Heart left ventricle (tissue), 16 donors: ENCODE data around the gene PRR7. TPM values are rescaled to one million over a fixed set of nuclear protein-coding genes. Genes with fewer than 3 reads are reported as not detected.

Source experiments
- ATAC-seq, 4 donors: fragments of 200-7000 bp; cut with Tn5 transposase; one replicate each; pipeline ENCODE4 v1.9.1; 2020 to 2022; ENCODE audit warnings: moderate library complexity in 4 of 4, mild to moderate bottlenecking in 3 of 4, moderate number of reproducible peaks in 1 of 4
- DNase-seq, 5 donors: peaks; one replicate each; pipeline ENCODE4 v3.0.0-alpha.2; 2020
- H3K27ac ChIP-seq, 12 donors: fragments of 200-600 bp; sonication (generic) in 4 of 12; one replicate each; pipeline versions ENCODE4 v1.5.0 to v1.8.0; 2016 to 2022; ENCODE audit warnings: mild to moderate bottlenecking in 2 of 12
- H3K27me3 ChIP-seq, 9 donors: fragments of 200-600 bp; sonication (generic) in 2 of 9; one replicate each; pipeline versions ENCODE4 v1.5.1 to v1.8.0; 2016 to 2022; ENCODE audit warnings: mild to moderate bottlenecking in 3 of 9
- H3K36me3 ChIP-seq, 9 donors: fragments of 200-600 bp; sonication (generic) in 2 of 9; one replicate each; pipeline versions ENCODE4 v1.5.0 to v1.8.0; 2018 to 2022; ENCODE audit warnings: mild to moderate bottlenecking in 2 of 9
- H3K4me1 ChIP-seq, 12 donors: fragments of 200-600 bp; sonication (generic) in 4 of 12; one replicate each; pipeline versions ENCODE4 v1.5.0 to v1.8.0; 2016 to 2022; ENCODE audit warnings: mild to moderate bottlenecking in 3 of 12
- H3K4me3 ChIP-seq, 12 donors: fragments of 200-600 bp; sonication (generic) in 4 of 12; one replicate each; pipeline versions ENCODE4 v1.5.0 to v1.8.0; 2017 to 2022; ENCODE audit warnings: mild to moderate bottlenecking in 9 of 12, moderate library complexity in 4 of 12
- H3K9me3 ChIP-seq, 12 donors: fragments of 200-600 bp; sonication (generic) in 4 of 12; one replicate each; pipeline versions ENCODE4 v1.5.0 to v1.8.0; 2016 to 2022; ENCODE audit warnings: mild to moderate bottlenecking in 1 of 12
- POLR2A ChIP-seq, 2 donors: fragments of 450-650 bp; IDR thresholded peaks; one replicate each; pipeline ENCODE4 v1.6.1; 2017; ENCODE audit warnings: antibody characterized with exemption in 2 of 2, mild to moderate bottlenecking in 2 of 2, moderate library complexity in 2 of 2
- WGBS, 4 donors: extraction: QIAGEN DNeasy Blood & Tissue Kit in 2 of 4; methylation state at CpG; one replicate each; pipeline versions ENCODE4 v1.1.5 to v1.1.7; 2013 to 2018; 5-methylcytosine and 5-hydroxymethylcytosine counted together
- intact Hi-C, 10 donors: fragments of 100-400 bp; cut with DNase I; formaldehyde crosslinking; loops; one replicate each; pipeline versions ENCODE4 v1.11.1 to v1.14.2; 2022
- polyA plus RNA-seq, 2 donors: library from polyadenylated mRNA; stranded (reverse); fragments of 200-250 nt; gene quantifications; one replicate each; pipeline ENCODE4 v1.2.3, GENCODE V29; 2013
- total RNA-seq, 9 donors: library from RNA; depleted of rRNA in 2 of 9; stranded (reverse); fragments of >200 nt in 2 of 9; fragmentation: NEBNext Ultra II Directional in 3 of 9; extraction: Animal tissue kit (Norgen Biotek cat#: 25700) in 3 of 9; gene quantifications; one replicate each; pipeline versions ENCODE4 v1.1.0 to v1.2.4, GENCODE V29; 2016 to 2023
- TF ChIP-seq, protein P1 (sequence below), 12 donors: fragments of 200-600 bp; sonication (generic) in 4 of 12; IDR thresholded peaks; one replicate each; pipeline versions ENCODE4 v1.5.0 to v1.8.0; 2018 to 2022; ENCODE audit warnings: antibody characterized with exemption in 12 of 12, mild to moderate bottlenecking in 5 of 12
- donor health status: ischemic (EF 13 %, LVEDD 7.1; RV severe dilation, severe dysfunction).
- donor health status: healthy with polysubstance abuse.
- donor health status: DM: no; HTN: yes; CAD: no.
- donor health status: DM: no; HTN: no; CAD: no.
- donor health status: ischemic (EF 25% LVEDD 6.9; RV normal size, moderate dysfunction).
- donor health status: ischemic (EF 25% LVEDD 5.7; RV mildly dilated, moderate dysfunction).
- donor health status: healthy.
- donor health status: DM: yes; HTN: yes; CAD: no.
- donor health status: ischemic (EF 35%, LVEDD 5.7; RV mildly dilated, moderate dysfunction).
- donor health status: nonischemic (EF 11% LVEDD 7.7; RV severe dilation, severe dysfunction).
- donor health status: DM: yes; HTN: yes; CAD: no.
- donor health status: PGD.
- donor health status: ischemic (EF 29% LVEDD 5.4; RV normal size, mild dysfunction).
- donor health status: nonischemic (EF 23%, LVEDD 6.1; RV moderate dilation, normal function).

The PRR7 gene
- total and polyA plus RNA-seq, 11 donors = 0.82 to 5.0 (median 1.5) TPM

DNA sequence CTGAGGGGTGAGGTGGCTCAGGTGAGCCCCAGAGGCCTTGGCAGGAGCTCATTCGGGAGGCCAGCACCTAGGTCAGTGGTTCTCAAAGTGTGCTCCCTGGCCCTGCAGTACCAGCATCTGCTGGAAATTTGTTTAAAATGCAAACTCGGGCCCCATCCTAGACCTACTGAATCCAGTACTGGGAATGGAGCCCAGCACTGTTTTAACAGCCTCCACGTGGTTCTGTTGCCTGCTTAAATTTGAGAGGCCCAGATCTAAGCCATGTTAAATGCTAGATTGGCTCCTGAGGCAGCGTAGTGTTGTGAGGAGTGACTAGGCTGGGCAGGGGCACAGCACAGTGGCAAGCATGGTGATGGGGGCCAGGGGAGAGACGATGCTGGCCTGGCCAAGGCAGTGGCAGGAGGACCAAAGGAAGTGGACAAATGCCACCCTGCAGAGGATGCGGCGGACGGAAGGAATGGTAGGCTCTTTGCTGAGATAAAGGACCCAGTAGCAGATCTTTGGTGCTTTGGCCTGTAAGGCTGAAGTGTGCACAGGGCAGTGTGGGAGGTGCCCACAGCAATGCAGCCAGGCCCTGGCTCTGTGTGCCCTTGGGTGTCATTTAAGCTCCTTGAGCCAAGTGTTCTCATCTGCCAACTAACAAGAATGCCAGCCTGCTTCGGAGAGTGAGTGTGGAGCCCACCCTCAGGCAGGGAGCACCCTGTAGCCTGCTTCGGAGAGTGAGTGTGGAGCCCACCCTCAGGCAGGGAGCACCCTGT, 4.2 kb downstream of the PRR7 start:
- H3K4me1 ChIP-seq = peaks cover 2 to 63% (median 34%) of the 10 kb centered on the region in 12 donors
- WGBS, 4 donors = 72 to 79% (median 75%) methylated on average over 9 to 10 of the region's 10 CpGs
- TF ChIP-seq, protein P1, sequence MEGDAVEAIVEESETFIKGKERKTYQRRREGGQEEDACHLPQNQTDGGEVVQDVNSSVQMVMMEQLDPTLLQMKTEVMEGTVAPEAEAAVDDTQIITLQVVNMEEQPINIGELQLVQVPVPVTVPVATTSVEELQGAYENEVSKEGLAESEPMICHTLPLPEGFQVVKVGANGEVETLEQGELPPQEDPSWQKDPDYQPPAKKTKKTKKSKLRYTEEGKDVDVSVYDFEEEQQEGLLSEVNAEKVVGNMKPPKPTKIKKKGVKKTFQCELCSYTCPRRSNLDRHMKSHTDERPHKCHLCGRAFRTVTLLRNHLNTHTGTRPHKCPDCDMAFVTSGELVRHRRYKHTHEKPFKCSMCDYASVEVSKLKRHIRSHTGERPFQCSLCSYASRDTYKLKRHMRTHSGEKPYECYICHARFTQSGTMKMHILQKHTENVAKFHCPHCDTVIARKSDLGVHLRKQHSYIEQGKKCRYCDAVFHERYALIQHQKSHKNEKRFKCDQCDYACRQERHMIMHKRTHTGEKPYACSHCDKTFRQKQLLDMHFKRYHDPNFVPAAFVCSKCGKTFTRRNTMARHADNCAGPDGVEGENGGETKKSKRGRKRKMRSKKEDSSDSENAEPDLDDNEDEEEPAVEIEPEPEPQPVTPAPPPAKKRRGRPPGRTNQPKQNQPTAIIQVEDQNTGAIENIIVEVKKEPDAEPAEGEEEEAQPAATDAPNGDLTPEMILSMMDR (IDR thresholded peaks at IDR 0.05) = no peak
- no peak for TF ChIP-seq POLR2A (IDR thresholded peaks at IDR 0.05)
- ATAC-seq (no peak), DNase-seq (peak in 1 of 5 donors; percentile 57)
- H3K4me3 ChIP-seq = no peak overlapping the region
- intact Hi-C loops = loop anchor here in 5 of 10 donors (5.0 to 10.0 kb wide), 3 partner anchors 44 to 136 kb away; partner anchors contain the start of genes MXD3 (in 5 of the 5), F12 (in 1 of the 5) and PFN3 (in 1 of the 5)
- no peaks in the 10 kb centered on the region for H3K9me3 ChIP-seq
- no peaks in the 10 kb centered on the region for H3K36me3 ChIP-seq
- H3K27ac ChIP-seq = no peak overlapping the region
- H3K27me3 ChIP-seq = peaks cover 0 to 26% (median 3%) of the 10 kb centered on the region in 9 donors

DNA sequence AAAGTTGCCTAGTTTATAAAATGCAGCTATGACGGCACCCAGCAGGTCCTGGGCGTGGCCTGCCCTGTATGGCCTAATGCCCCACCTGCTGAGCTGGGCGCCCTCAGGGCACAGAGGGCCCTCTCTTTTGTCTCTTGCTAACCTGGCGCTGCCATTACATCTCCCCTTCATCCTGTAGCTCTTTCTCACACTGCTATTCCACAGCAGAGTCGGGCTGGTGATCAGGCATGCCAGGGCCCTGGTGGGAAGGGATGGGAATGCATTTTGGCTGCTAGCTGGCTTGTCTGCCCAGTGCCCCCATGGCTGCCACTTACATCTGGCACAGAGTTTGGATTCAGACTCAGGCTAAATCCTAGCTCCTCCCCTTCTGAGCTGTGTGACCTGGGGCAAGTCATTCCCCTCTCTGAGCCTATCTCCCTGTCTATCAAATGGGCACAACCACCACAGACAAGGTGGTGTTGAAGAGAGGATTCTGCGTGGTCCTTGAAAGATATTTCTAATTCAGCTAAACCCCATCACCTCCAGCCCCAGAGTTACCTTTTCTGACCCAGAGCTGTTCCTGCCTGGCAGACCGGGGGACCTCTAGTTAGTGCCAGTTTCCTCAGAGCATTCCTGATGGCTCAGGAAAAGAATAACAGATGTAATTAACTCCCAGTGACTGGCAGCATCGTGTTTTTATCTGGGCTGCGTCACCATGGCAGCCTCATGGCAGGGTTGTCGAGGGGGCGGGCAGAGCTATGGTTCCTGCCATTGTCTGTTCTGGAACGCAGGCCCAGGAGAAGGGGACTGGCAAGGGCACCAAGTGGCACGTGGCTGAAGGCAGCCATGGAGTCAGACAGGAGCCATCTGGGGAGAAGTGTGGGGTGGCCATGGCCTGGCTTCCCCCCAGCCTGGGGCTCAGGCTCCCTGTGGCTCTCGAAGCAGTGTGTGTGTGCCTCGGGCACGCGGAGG, 6.3 kb downstream of the PRR7 start:
- peak overlapping the region in 1 of 12 donors; percentile 83 for H3K27ac ChIP-seq
- peaks cover 0 to 8% (median 0%) of the 10 kb centered on the region in 9 donors for H3K36me3 ChIP-seq
- TF ChIP-seq POLR2A (IDR thresholded peaks at IDR 0.05) = no peak
- TF ChIP-seq, protein P1 (IDR thresholded peaks at IDR 0.05) = no peak
- 74 to 81% (median 78%) methylated on average over 11 to 17 of the region's 17 CpGs for WGBS, 4 donors
- DNase-seq = no peak
- ATAC-seq = peak in 1 of 4 donors; percentile 16
- peaks cover 0 to 62% (median 26%) of the 10 kb centered on the region in 12 donors for H3K4me1 ChIP-seq
- no peaks in the 10 kb centered on the region for H3K9me3 ChIP-seq
- peaks cover 0 to 26% (median 3%) of the 10 kb centered on the region in 9 donors for H3K27me3 ChIP-seq
- intact Hi-C loops = loop anchor here in 5 of 10 donors (1.0 to 10.0 kb wide), 4 partner anchors 46 to 138 kb away; partner anchors contain the start of genes MXD3 (in 5 of the 5), F12 (in 1 of the 5) and PFN3 (in 1 of the 5)
- no peak overlapping the region for H3K4me3 ChIP-seq

DNA sequence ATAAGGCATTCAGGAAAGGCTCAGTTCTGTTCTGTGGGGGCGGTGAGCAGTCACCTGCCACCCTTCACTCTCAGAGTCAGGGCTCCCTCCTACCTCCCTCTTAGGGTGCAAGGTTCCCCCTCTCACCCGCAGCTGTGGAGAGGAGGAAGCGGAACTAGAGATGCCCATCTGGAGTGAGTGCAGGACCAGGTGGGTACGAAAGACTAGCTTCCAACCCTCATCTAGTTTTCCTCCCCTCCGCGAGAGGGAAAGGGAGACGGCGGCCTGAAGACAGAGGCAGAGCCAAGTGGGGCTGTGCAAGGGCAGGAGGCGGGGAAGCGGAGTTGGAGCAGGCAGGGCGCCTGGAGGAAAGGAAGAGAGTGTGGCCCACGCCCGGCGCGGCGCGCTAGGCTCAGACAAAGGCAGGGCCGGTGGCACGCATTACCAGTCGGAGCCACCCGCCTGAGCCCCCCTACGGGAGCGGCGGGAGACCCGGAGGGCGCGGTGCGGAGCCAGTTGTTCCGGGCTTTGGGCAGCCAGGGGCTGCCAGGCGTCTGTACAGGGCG, 7.3 kb downstream of the PRR7 start:
- DNase-seq (peak in 2 of 5 donors; percentile 51 to 64), ATAC-seq (peak; percentile 8 to 16 (median 11))
- peaks cover 0 to 57% (median 23%) of the 10 kb centered on the region in 12 donors for H3K4me1 ChIP-seq
- H3K4me3 ChIP-seq = peak overlapping the region; percentile 48 to 81 (median 64)
- peaks cover 0 to 17% (median 4%) of the 10 kb centered on the region in 9 donors for H3K36me3 ChIP-seq
- intact Hi-C loops = loop anchor here (1.0 to 10.0 kb wide), 16 partner anchors 27 to 139 kb away; partner anchors contain the start of genes MXD3 (in 5 of the 10), GRK6 (in 2 of the 10), PDLIM7 (in 2 of the 10) and F12 (in 1 of the 10)
- H3K27ac ChIP-seq = peak overlapping the region in 10 of 12 donors; percentile 50 to 83 (median 69)
- peaks cover 0 to 26% (median 3%) of the 10 kb centered on the region in 9 donors for H3K27me3 ChIP-seq
- TF ChIP-seq, protein P1 (IDR thresholded peaks at IDR 0.05) = no peak
- no peak for TF ChIP-seq POLR2A (IDR thresholded peaks at IDR 0.05)
- no peaks in the 10 kb centered on the region for H3K9me3 ChIP-seq
- WGBS, 4 donors = 8 to 14% (median 9%) methylated on average over 20 to 31 of the region's 31 CpGs
